ENCODE results near the gene TBL1X.

TBL1X gene

DNA sequence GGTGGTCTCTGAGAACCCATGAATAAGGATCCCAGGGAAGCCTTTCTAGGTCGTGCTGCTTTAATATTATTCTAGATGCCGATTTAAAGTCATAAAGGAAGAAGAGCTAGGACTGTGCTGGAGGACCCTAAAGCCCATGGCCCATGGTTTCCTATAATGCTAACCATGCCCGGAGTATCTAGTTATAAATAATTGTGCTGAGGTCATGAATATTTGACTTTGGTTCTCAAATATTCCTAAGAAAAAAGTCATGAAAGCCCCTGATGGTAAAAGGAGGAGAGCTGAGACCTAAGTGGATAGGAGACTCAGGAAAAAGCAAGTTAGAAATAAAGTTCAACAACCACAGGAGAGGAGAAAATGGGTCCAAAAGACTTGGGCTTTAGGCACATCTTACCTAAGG lies 132.0 kb downstream of the TBL1X start:
- no peak overlapping the region for H3K9ac ChIP-seq (ENCODE audit: low read length)
- peaks cover 20% of the 10 kb centered on the region for H3K4me1 ChIP-seq (ENCODE audit: control insufficient read depth, low read depth, low read length)
- H3K27me3 ChIP-seq (ENCODE audit: control insufficient read depth, insufficient read depth, low read length), result no peaks in the 10 kb centered on the region
- no peaks in the 10 kb centered on the region for H3K9me3 ChIP-seq (ENCODE audit: control insufficient read depth, low read depth, low read length)
- H3K36me3 ChIP-seq (ENCODE audit: control insufficient read depth, low read depth, low read length), result no peaks in the 10 kb centered on the region
- no peak overlapping the region for H3K27ac ChIP-seq (ENCODE audit: low read length)
- H3K4me3 ChIP-seq (ENCODE audit: low read length), result no peak overlapping the region

DNA sequence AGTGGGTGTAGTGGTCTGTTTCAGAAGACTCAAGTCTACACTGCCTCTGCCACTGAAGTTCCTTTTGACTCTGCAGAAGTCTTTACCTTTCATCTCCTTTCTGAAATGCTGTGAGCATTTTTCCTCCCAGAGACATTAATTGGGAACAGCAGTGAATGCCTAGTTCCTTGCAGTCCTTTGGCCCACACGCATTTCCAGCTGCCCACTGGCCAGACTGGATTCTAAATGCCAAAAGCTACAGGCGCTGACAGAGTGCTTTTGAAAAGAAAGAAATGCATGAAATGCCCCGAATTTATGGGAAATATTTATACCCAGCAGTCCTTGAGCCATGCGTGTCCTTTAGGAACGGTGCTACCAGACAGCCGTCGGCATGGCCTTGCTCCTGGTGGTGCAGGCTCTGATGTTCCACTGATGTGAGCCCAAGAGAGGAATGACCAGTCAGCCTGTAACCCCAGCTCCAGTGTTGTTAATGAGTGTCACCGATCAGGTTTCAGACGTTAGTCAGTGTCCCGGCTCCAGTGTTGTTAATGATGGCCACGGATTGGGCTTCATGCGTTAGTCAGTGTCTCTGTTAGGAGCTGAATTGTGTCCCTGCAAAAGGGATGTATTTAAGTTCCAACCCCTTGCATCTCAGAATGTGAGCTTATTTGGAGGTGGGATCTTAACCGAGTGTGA lies 132.6 kb downstream of the TBL1X start:
- Histone ChIP-seq H3K4me3 (ENCODE audit: low read length) (no peak overlapping the region), H3K27ac (ENCODE audit: low read length) (no peak overlapping the region), H3K9ac (ENCODE audit: low read length) (no peak overlapping the region), H3K4me1 (ENCODE audit: control insufficient read depth, low read depth, low read length) (peaks cover 20% of the 10 kb centered on the region), H3K27me3 (ENCODE audit: control insufficient read depth, insufficient read depth, low read length) (no peaks in the 10 kb centered on the region), H3K9me3 (ENCODE audit: control insufficient read depth, low read depth, low read length) (no peaks in the 10 kb centered on the region), H3K36me3 (ENCODE audit: control insufficient read depth, low read depth, low read length) (no peaks in the 10 kb centered on the region)

- Histone ChIP-seq H3K36me3 (ENCODE audit: control insufficient read depth, low read depth, low read length) (no peaks in the 10 kb centered on the region), H3K9me3 (ENCODE audit: control insufficient read depth, low read depth, low read length) (no peaks in the 10 kb centered on the region), H3K4me1 (ENCODE audit: control insufficient read depth, low read depth, low read length) (peaks cover 20% of the 10 kb centered on the region), H3K4me3 (ENCODE audit: low read length) (no peak overlapping the region), H3K27me3 (ENCODE audit: control insufficient read depth, insufficient read depth, low read length) (no peaks in the 10 kb centered on the region), H3K9ac (ENCODE audit: low read length) (no peak overlapping the region), H3K27ac (ENCODE audit: low read length) (no peak overlapping the region)
These were observed 133.5 kb downstream of the TBL1X start for GRCh38 chrX:9598344-9598743.

- Histone ChIP-seq H3K9ac (ENCODE audit: low read length) (no peak overlapping the region), H3K27ac (ENCODE audit: low read length) (no peak overlapping the region), H3K36me3 (ENCODE audit: control insufficient read depth, low read depth, low read length) (no peaks in the 10 kb centered on the region), H3K4me3 (ENCODE audit: low read length) (no peak overlapping the region), H3K27me3 (ENCODE audit: control insufficient read depth, insufficient read depth, low read length) (no peaks in the 10 kb centered on the region), H3K4me1 (ENCODE audit: control insufficient read depth, low read depth, low read length) (no peaks in the 10 kb centered on the region), H3K9me3 (ENCODE audit: control insufficient read depth, low read depth, low read length) (no peaks in the 10 kb centered on the region)
These were observed 139.5 kb downstream of the TBL1X start for GRCh38 chrX:9604111-9604907.

DNA sequence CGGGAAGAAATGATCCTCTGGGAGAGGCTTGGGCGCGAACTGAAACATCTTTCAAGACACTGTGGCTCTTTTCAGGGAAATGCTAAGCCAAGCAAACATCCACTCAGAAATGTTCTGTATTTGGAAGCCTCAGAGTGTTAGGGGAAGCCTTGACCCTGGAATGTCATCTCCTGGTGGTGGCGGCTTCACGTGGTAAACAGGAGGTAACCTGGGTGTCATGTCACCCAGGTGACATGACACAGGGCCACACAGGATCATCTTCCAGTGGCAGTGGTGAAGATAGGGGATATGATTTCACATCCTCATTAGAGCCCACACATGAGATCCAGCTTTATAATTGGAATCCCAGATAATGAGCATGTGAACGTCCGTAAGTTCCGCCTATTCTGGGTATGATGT lies 140.0 kb downstream of the TBL1X start:
- H3K27me3 ChIP-seq (ENCODE audit: control insufficient read depth, insufficient read depth, low read length), result no peaks in the 10 kb centered on the region

DNA sequence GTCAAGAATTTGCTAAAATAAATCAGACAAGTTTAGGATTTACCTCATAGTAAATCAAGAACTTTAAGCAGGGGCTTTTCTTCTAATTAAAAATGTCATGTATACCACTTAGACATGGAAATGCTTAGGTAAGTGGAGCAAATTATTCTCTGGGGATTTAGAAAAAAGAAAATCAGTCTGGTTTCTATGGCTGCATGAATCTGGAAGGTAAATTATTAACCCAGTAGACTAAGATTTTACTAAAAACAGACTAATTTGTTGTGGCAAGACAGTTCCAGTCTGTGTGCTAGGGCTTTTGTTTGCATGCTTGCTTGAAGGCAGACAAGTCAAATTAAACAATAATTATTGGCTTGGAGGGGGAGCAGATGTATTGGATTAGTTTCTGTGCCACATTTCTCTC lies 140.6 kb downstream of the TBL1X start:
- Histone ChIP-seq H3K27me3 (ENCODE audit: control insufficient read depth, insufficient read depth, low read length) (no peaks in the 10 kb centered on the region), H3K36me3 (ENCODE audit: control insufficient read depth, low read depth, low read length) (no peaks in the 10 kb centered on the region), H3K9me3 (ENCODE audit: control insufficient read depth, low read depth, low read length) (no peaks in the 10 kb centered on the region), H3K27ac (ENCODE audit: low read length) (no peak overlapping the region), H3K4me3 (ENCODE audit: low read length) (no peak overlapping the region), H3K9ac (ENCODE audit: low read length) (no peak overlapping the region), H3K4me1 (ENCODE audit: control insufficient read depth, low read depth, low read length) (peaks cover 2% of the 10 kb centered on the region)

More for the DNA sequence above, 140.0 kb downstream of the TBL1X start:
- Histone ChIP-seq H3K9me3 (ENCODE audit: control insufficient read depth, low read depth, low read length) (no peaks in the 10 kb centered on the region), H3K36me3 (ENCODE audit: control insufficient read depth, low read depth, low read length) (no peaks in the 10 kb centered on the region), H3K27ac (ENCODE audit: low read length) (no peak overlapping the region), H3K4me3 (ENCODE audit: low read length) (no peak overlapping the region), H3K9ac (ENCODE audit: low read length) (no peak overlapping the region), H3K4me1 (ENCODE audit: control insufficient read depth, low read depth, low read length) (no peaks in the 10 kb centered on the region)

- no peak overlapping the region for H3K27ac ChIP-seq (ENCODE audit: low read length)
- H3K36me3 ChIP-seq (ENCODE audit: control insufficient read depth, low read depth, low read length), result no peaks in the 10 kb centered on the region
These were observed 142.1 kb downstream of the TBL1X start for GRCh38 chrX:9606971-9607370.

DNA sequence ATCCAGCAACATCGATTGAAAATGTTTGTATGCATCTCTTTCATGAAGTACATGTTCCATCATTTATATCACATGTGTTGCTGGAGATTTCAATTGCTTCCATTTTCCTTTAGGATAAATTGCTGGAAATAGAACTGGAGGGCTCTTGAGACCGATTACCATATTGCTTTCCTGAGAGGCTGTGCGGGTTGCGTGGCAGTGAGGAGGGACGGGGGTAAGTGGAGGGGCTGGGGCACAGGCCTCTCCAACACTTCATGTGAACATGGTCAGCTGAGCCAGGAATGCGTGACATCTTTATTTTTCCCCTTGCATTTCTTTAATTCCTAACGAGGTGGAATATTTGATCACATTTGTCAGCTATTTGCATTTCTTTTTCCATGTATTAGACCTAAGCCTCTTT lies 144.6 kb downstream of the TBL1X start:
- no peaks in the 10 kb centered on the region for H3K27me3 ChIP-seq (ENCODE audit: control insufficient read depth, insufficient read depth, low read length)
- H3K4me3 ChIP-seq (ENCODE audit: low read length), result no peak overlapping the region
- H3K36me3 ChIP-seq (ENCODE audit: control insufficient read depth, low read depth, low read length), result no peaks in the 10 kb centered on the region

More at GRCh38 chrX:9606971-9607370, 142.1 kb downstream of the TBL1X start:
- Histone ChIP-seq H3K4me1 (ENCODE audit: control insufficient read depth, low read depth, low read length) (peaks cover 16% of the 10 kb centered on the region), H3K9ac (ENCODE audit: low read length) (no peak overlapping the region), H3K27me3 (ENCODE audit: control insufficient read depth, insufficient read depth, low read length) (no peaks in the 10 kb centered on the region), H3K4me3 (ENCODE audit: low read length) (no peak overlapping the region), H3K9me3 (ENCODE audit: control insufficient read depth, low read depth, low read length) (no peaks in the 10 kb centered on the region)

DNA sequence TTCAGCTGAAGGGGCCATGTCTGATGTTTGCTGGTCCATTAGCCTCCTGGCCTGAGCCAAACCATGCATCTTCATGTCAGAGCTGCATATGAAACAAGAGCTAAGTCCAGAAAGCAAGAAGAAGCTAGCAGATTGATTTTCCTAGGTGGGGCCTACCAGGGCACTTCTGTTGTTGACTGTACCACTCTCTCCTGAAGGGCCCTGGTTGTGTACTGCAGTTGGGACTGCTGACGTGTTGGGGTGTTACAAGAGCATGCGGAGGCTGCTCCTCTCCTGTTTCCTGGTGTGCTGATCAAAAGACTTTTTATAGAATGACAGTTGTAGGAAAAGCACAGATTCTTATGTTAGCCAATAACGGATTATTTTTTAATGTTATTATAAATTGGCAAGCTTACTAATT lies 145.1 kb downstream of the TBL1X start:
- H3K36me3 ChIP-seq (ENCODE audit: control insufficient read depth, low read depth, low read length), result no peaks in the 10 kb centered on the region
- H3K4me1 ChIP-seq (ENCODE audit: control insufficient read depth, low read depth, low read length), result peaks cover 18% of the 10 kb centered on the region
- no peaks in the 10 kb centered on the region for H3K27me3 ChIP-seq (ENCODE audit: control insufficient read depth, insufficient read depth, low read length)
- H3K27ac ChIP-seq (ENCODE audit: low read length), result no peak overlapping the region
- no peaks in the 10 kb centered on the region for H3K9me3 ChIP-seq (ENCODE audit: control insufficient read depth, low read depth, low read length)
- H3K9ac ChIP-seq (ENCODE audit: low read length), result no peak overlapping the region
- H3K4me3 ChIP-seq (ENCODE audit: low read length), result no peak overlapping the region

More for the DNA sequence above, 144.6 kb downstream of the TBL1X start:
- H3K27ac ChIP-seq (ENCODE audit: low read length), result no peak overlapping the region
- no peak overlapping the region for H3K9ac ChIP-seq (ENCODE audit: low read length)
- peaks cover 16% of the 10 kb centered on the region for H3K4me1 ChIP-seq (ENCODE audit: control insufficient read depth, low read depth, low read length)
- no peaks in the 10 kb centered on the region for H3K9me3 ChIP-seq (ENCODE audit: control insufficient read depth, low read depth, low read length)

- Histone ChIP-seq H3K4me3 (ENCODE audit: low read length) (no peak overlapping the region), H3K9me3 (ENCODE audit: control insufficient read depth, low read depth, low read length) (no peaks in the 10 kb centered on the region), H3K9ac (ENCODE audit: low read length) (no peak overlapping the region), H3K36me3 (ENCODE audit: control insufficient read depth, low read depth, low read length) (no peaks in the 10 kb centered on the region), H3K4me1 (ENCODE audit: control insufficient read depth, low read depth, low read length) (peaks cover 22% of the 10 kb centered on the region), H3K27me3 (ENCODE audit: control insufficient read depth, insufficient read depth, low read length) (no peaks in the 10 kb centered on the region), H3K27ac (ENCODE audit: low read length) (no peak overlapping the region)
These were observed 146.0 kb downstream of the TBL1X start for GRCh38 chrX:9610771-9611392.

DNA sequence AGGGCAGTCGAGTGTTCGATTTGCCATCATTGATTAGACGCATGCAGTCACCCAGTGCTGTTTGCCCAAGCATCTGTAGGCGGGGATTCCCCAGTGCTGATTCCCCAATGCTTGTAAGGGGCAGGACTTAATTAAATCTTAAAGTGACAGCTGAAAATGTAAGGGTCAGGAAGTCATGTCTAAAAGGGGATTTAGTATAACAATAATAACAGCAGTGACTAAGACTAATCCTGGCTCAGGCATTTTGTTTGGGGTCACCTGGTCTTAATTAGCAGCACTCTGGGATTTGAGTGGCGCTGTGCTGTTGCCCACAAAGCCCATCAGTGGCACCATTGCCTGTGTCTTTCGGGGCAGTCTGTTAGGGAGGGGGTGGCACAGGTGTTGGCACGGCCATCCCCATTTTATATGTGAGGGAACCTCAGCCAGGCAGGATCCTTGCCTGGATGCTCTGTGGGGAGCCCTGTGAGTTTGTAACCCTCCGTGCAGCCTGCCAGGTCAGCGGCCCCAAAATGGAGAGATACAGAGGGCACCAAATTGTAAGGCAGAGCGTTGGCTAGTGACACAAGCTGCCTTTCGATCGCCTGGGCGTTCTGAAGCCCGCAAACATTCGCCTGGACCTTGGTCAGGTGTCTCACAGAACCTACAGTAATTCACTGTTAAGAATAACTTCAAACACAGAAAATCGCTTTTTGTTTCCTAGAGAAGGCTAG lies 146.7 kb downstream of the TBL1X start:
- H3K27me3 ChIP-seq (ENCODE audit: control insufficient read depth, insufficient read depth, low read length), result no peaks in the 10 kb centered on the region
- no peaks in the 10 kb centered on the region for H3K9me3 ChIP-seq (ENCODE audit: control insufficient read depth, low read depth, low read length)
- no peak overlapping the region for H3K27ac ChIP-seq (ENCODE audit: low read length)
- no peaks in the 10 kb centered on the region for H3K36me3 ChIP-seq (ENCODE audit: control insufficient read depth, low read depth, low read length)
- H3K4me3 ChIP-seq (ENCODE audit: low read length), result no peak overlapping the region
- no peak overlapping the region for H3K9ac ChIP-seq (ENCODE audit: low read length)
- peaks cover 22% of the 10 kb centered on the region for H3K4me1 ChIP-seq (ENCODE audit: control insufficient read depth, low read depth, low read length)
